SK-N-SH treated with all-trans-retinoic acid at 6 μM for 48 hours (cell line): ENCODE results near the gene HIGD2A.

Experiments
- ATAC-seq: fragments of 200-7000 bp; cut with Tn5 transposase; 3 replicates; pipeline ENCODE4 v1.9.1; 2020; ENCODE audit warnings: mild to moderate bottlenecking, moderate library complexity
- ARNTL ChIP-seq: fragments of 450-650 bp; formaldehyde crosslinking; IDR thresholded peaks from 2 replicates; pipeline ENCODE4 v1.5.0; 2020; ENCODE audit warnings: low read depth, mild to moderate bottlenecking, moderate library complexity, borderline replicate concordance
- BACH2 ChIP-seq: fragments of 250-450 bp; sonication (Bioruptor Pico); IDR thresholded peaks from 2 replicates; pipeline ENCODE4 v1.9.0; 2021; ENCODE audit warnings: mild to moderate bottlenecking, borderline replicate concordance
- CSDC2 ChIP-seq: fragments of 250-450 bp; sonication (Bioruptor Pico); IDR thresholded peaks from 2 replicates; pipeline ENCODE4 v1.5.0; 2020; ENCODE audit warnings: mild to moderate bottlenecking, moderate library complexity
- CSRNP3 ChIP-seq: fragments of 250-450 bp; sonication (Bioruptor Pico); IDR thresholded peaks from 2 replicates; pipeline ENCODE4 v1.5.1; 2021; ENCODE audit warnings: mild to moderate bottlenecking, moderate library complexity
- ESRRG ChIP-seq: fragments of 250-450 bp; sonication (Bioruptor Pico); IDR thresholded peaks from 2 replicates; pipeline ENCODE4 v1.6.1; 2021; ENCODE audit warnings: mild to moderate bottlenecking
- ISL1 ChIP-seq: fragments of 250-450 bp; sonication (Bioruptor Pico); IDR thresholded peaks from 2 replicates; pipeline ENCODE4 v2.1.2; 2022; ENCODE audit warnings: mild to moderate bottlenecking, moderate library complexity
- OSR1 ChIP-seq: fragments of 250-450 bp; sonication (Bioruptor Pico); IDR thresholded peaks from 2 replicates; pipeline ENCODE4 v1.8.0; 2022; ENCODE audit warnings: moderate library complexity, mild to moderate bottlenecking, inconsistent platforms
- POU6F1 ChIP-seq: fragments of 250-450 bp; sonication (Bioruptor Pico); IDR thresholded peaks from 2 replicates; pipeline ENCODE4 v1.8.0; 2021; ENCODE audit warnings: low read depth, mild to moderate bottlenecking, moderate library complexity, borderline replicate concordance
- PPARA ChIP-seq: fragments of 250-450 bp; sonication (Bioruptor Pico); IDR thresholded peaks from 2 replicates; pipeline ENCODE4 v1.5.0; 2020; ENCODE audit warnings: mild to moderate bottlenecking, borderline replicate concordance
- RARB ChIP-seq: fragments of 250-450 bp; sonication (Bioruptor Pico); IDR thresholded peaks from 2 replicates; pipeline ENCODE4 v1.8.0; 2021; ENCODE audit warnings: mild to moderate bottlenecking, moderate library complexity
- SNAI2 ChIP-seq: fragments of 250-450 bp; sonication (Bioruptor Pico); IDR thresholded peaks from 2 replicates; pipeline ENCODE4 v1.5.0; 2020; ENCODE audit warnings: mild to moderate bottlenecking, moderate library complexity
- TCF4 ChIP-seq: fragments of 250-450 bp; sonication (Bioruptor Pico); IDR thresholded peaks from 2 replicates; pipeline ENCODE4 v1.8.0; 2021; ENCODE audit warnings: mild to moderate bottlenecking, moderate library complexity, borderline replicate concordance
- TOX ChIP-seq: fragments of 250-450 bp; sonication (Bioruptor Pico); IDR thresholded peaks from 2 replicates; pipeline ENCODE4 v1.8.0; 2021; ENCODE audit warnings: mild to moderate bottlenecking, moderate library complexity, borderline replicate concordance
- ZC3H10 ChIP-seq: fragments of 250-450 bp; sonication (Bioruptor Pico); IDR thresholded peaks from 2 replicates; pipeline ENCODE4 v1.5.1; 2021; ENCODE audit warnings: mild to moderate bottlenecking, moderate library complexity
- ZFP3 ChIP-seq: fragments of 250-450 bp; sonication (Bioruptor Pico); IDR thresholded peaks from 2 replicates; pipeline ENCODE4 v1.5.0; 2020; ENCODE audit warnings: mild to moderate bottlenecking, moderate library complexity
- ZFP30 ChIP-seq: fragments of 450-650 bp; formaldehyde crosslinking; IDR thresholded peaks from 2 replicates; pipeline ENCODE4 v1.5.0; 2022; ENCODE audit warnings: mild to moderate bottlenecking, moderate library complexity
- ZNF565 ChIP-seq: fragments of 450-650 bp; formaldehyde crosslinking; conservative IDR thresholded peaks from 2 replicates; pipeline ENCODE4 v1.5.0; 2020; ENCODE audit warnings: low read depth, mild to moderate bottlenecking, moderate library complexity
- ZNF70 ChIP-seq: fragments of 450-650 bp; formaldehyde crosslinking; IDR thresholded peaks from 2 replicates; pipeline ENCODE4 v1.5.0; 2020; ENCODE audit warnings: mild to moderate bottlenecking, moderate library complexity
- ZNF8 ChIP-seq: fragments of 450-650 bp; formaldehyde crosslinking; IDR thresholded peaks from 2 replicates; pipeline ENCODE4 v1.5.0; 2020; ENCODE audit warnings: mild to moderate bottlenecking, moderate library complexity
- TF ChIP-seq, protein P1 (sequence below): fragments of 250-450 bp; sonication (Bioruptor Pico); IDR thresholded peaks from 2 replicates; pipeline ENCODE4 v1.5.0; 2020; ENCODE audit warnings: mild to moderate bottlenecking, moderate library complexity
- TF ChIP-seq, protein P2 (sequence below): fragments of 250-450 bp; sonication (Bioruptor Pico); IDR thresholded peaks from 2 replicates; pipeline ENCODE4 v1.8.0; 2020; ENCODE audit warnings: mild to moderate bottlenecking, moderate library complexity, borderline replicate concordance

Gene HIGD2A

DNA sequence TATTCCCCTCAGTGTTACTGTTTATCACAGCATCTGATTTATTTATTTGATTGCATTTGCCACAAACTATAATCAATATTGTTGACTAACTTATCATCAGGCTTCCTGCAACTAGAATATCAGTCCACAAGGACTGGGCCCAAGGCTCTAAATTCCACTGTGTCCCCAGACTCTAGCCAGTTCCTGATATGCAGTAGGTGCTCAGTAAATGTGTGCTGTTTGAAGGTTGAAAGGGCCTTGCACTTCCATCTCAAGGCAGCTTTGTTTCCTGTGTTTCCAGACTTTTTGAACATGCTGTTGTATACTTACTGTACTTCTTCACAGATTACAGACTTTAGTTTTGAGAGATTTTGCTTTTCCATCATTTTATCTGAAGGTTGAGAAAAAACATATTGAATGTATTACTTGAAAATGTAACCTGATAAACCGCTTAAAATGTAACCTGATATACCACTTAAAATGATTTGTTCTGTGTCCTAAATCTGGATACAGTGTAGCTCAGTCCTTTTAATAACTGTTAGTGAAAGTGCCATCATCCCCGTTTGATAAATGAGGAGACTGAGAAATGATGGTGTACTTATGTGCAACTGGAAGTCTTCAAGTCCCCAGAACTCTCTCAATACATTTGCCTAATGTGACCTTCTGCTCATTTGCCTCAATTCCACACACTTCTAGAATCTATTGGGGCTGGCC, 45.6 kb upstream of the HIGD2A start:
- 0 out of 2 replicates have a peak, but pooled peaks have one; percentile 41 for TF ChIP-seq TOX (CRISPR knock-in tag)
- TF ChIP-seq ZNF8, result no peak
- TF ChIP-seq ZFP30 (CRISPR knock-in tag), result no peak
- TF ChIP-seq CSRNP3 (CRISPR knock-in tag), result no peak
- no peak for TF ChIP-seq ISL1 (CRISPR knock-in tag)
- TF ChIP-seq OSR1 (CRISPR knock-in tag), result no peak
- TF ChIP-seq ARNTL (CRISPR knock-in tag), result no peak
- TF ChIP-seq ZNF565 (CRISPR knock-in tag), result no peak
- ATAC-seq, result peak; percentile 84

GRCh38 chr5:176350416-176350815, 38.1 kb upstream of the HIGD2A start:
- TF ChIP-seq CSRNP3 (CRISPR knock-in tag) (no peak), TOX (CRISPR knock-in tag) (no peak), TCF4 (CRISPR knock-in tag) (no peak), SNAI2 (CRISPR knock-in tag) (no peak), ZC3H10 (no peak), CSDC2 (CRISPR knock-in tag) (no peak), ZFP30 (CRISPR knock-in tag) (no peak), ZNF70 (no peak)
- ATAC-seq, result no peak

GRCh38 chr5:176352116-176352878, 36.3 kb upstream of the HIGD2A start:
- TF ChIP-seq POU6F1 (CRISPR knock-in tag) (no peak), ZNF70 (no peak), ZFP3 (CRISPR knock-in tag) (no peak), ZFP30 (CRISPR knock-in tag) (no peak), TCF4 (CRISPR knock-in tag) (no peak), TOX (CRISPR knock-in tag) (no peak), OSR1 (CRISPR knock-in tag) (no peak), BACH2 (CRISPR knock-in tag) (no peak), RARB (CRISPR knock-in tag) (no peak), CSDC2 (CRISPR knock-in tag) (no peak), ESRRG (CRISPR knock-in tag) (no peak), CSRNP3 (CRISPR knock-in tag) (no peak), PPARA (CRISPR knock-in tag) (no peak), ARNTL (CRISPR knock-in tag) (no peak)
- TF ChIP-seq, protein P1, sequence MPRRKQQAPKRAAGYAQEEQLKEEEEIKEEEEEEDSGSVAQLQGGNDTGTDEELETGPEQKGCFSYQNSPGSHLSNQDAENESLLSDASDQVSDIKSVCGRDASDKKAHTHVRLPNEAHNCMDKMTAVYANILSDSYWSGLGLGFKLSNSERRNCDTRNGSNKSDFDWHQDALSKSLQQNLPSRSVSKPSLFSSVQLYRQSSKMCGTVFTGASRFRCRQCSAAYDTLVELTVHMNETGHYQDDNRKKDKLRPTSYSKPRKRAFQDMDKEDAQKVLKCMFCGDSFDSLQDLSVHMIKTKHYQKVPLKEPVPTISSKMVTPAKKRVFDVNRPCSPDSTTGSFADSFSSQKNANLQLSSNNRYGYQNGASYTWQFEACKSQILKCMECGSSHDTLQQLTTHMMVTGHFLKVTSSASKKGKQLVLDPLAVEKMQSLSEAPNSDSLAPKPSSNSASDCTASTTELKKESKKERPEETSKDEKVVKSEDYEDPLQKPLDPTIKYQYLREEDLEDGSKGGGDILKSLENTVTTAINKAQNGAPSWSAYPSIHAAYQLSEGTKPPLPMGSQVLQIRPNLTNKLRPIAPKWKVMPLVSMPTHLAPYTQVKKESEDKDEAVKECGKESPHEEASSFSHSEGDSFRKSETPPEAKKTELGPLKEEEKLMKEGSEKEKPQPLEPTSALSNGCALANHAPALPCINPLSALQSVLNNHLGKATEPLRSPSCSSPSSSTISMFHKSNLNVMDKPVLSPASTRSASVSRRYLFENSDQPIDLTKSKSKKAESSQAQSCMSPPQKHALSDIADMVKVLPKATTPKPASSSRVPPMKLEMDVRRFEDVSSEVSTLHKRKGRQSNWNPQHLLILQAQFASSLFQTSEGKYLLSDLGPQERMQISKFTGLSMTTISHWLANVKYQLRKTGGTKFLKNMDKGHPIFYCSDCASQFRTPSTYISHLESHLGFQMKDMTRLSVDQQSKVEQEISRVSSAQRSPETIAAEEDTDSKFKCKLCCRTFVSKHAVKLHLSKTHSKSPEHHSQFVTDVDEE (CRISPR knock-in tag), result no peak
- TF ChIP-seq, protein P2, sequence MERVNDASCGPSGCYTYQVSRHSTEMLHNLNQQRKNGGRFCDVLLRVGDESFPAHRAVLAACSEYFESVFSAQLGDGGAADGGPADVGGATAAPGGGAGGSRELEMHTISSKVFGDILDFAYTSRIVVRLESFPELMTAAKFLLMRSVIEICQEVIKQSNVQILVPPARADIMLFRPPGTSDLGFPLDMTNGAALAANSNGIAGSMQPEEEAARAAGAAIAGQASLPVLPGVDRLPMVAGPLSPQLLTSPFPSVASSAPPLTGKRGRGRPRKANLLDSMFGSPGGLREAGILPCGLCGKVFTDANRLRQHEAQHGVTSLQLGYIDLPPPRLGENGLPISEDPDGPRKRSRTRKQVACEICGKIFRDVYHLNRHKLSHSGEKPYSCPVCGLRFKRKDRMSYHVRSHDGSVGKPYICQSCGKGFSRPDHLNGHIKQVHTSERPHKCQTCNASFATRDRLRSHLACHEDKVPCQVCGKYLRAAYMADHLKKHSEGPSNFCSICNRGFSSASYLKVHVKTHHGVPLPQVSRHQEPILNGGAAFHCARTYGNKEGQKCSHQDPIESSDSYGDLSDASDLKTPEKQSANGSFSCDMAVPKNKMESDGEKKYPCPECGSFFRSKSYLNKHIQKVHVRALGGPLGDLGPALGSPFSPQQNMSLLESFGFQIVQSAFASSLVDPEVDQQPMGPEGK (CRISPR knock-in tag), result no peak
- no peak; the same call in 2 of the 3 replicates for ATAC-seq
